Measurements from ENCODE around the gene TBC1D14.

The TBC1D14 gene

DNA sequence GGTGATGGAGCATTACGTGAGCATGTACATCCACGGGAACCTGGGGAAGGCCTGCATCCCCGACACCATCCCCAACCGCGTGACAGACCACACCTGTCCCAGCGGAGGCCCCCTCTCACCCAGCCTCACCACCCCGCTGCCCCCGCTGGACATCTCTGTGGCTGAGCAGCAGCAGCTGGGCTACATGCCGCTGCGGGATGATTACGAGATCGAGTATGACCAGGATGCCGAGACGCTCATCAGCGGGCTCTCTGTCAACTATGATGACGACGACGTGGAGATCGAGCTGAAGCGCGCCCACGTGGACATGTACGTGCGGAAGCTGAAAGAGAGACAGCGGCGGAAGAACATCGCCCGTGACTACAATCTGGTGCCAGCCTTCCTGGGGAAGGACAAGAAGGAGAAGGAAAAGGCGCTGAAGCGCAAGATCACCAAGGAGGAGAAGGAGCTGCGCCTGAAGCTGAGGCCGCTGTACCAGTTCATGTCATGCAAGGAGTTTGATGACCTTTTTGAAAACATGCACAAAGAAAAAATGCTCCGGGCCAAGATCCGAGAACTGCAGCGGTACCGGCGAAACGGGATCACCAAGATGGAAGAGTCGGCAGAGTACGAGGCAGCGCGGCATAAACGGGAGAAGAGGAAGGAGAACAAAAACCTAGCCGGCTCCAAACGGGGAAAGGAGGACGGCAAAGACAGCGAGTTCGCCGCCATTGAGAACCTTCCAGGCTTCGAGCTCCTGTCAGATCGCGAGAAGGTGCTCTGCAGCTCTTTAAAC lies 144.7 kb downstream of the TBC1D14 start:
- no peak for DNase-seq

DNA sequence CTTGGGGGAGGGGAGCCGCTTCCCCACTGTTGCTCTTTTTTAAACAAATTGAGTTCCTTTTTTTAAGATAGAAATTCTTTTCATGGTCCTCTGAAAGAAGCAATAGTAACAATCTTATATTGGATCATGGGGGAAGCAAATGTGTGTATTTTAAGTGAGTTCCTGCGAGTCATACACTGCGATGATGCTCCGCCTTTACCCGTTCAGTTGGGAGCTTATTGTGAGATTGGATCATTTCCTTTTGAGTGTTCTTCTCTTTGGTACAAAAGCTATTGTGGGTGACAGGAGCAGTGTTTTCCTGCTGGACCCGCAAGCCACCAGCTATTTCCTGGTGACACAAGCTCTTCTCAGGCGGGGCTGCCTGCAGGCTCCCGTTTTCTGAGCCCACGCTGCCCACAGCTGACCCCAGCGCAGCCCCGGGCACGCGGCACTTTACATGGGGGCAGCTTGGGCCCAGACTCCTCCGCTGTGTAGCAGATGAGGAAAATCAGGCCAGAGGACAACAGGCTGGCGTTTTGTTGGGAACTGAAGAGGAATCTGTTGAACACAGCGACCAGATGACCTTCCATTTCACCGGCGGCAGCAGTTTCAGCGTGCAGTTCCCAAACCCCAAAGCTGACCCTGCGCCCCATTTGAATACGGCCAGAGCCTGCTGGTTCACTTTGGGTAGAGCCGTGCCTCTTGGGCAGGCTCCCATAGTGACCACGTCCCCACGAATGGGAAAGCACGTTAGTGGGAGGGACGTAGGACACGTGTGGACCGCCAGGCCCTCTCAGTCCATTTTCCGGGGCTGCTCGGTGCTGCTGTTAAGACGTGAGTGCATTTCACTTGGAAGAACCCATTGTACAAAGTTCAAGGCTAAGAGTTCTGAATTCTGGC lies 145.7 kb downstream of the TBC1D14 start:
- DNase-seq: no peak

DNA sequence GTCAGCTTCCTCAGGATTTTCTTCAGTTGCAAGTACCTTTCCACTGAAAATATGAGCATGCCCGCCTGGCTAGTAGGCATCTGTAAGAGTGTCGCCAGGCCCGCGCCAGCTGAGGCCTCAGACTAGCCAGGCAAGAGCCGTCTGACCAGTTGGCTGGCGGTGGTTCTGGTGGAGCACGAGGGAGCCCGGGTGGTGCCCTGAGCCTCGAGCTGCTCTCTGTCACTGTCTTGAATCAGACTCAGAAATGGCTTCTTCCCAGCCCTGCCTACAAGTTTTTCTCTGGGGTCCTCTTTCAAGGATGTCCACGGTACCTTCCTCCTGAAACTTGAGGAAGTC lies 146.3 kb downstream of the TBC1D14 start:
- no peak for DNase-seq

DNA sequence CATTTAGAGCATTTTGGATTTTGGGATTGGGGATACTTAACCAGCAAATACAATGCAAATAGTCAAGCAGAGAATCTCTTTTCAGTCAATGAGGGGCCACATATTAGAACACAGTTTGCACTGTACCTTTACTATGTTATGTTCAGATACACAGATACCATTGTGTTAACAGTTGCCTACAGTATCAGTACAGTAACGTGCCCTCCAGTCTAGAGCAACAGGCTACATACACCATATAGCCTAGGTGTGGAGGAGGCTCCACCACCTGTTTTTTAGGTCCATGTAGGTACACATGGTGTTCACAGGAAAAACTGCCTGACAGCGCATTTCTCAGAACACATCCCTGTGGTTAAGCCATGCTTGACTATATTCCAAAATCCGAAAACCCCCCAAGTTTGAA lies 149.2 kb downstream of the TBC1D14 start:
- no peak for DNase-seq

GRCh38 chr4:7059662-7060061 lies 150.0 kb downstream of the TBC1D14 start:
- no peak for DNase-seq

DNA sequence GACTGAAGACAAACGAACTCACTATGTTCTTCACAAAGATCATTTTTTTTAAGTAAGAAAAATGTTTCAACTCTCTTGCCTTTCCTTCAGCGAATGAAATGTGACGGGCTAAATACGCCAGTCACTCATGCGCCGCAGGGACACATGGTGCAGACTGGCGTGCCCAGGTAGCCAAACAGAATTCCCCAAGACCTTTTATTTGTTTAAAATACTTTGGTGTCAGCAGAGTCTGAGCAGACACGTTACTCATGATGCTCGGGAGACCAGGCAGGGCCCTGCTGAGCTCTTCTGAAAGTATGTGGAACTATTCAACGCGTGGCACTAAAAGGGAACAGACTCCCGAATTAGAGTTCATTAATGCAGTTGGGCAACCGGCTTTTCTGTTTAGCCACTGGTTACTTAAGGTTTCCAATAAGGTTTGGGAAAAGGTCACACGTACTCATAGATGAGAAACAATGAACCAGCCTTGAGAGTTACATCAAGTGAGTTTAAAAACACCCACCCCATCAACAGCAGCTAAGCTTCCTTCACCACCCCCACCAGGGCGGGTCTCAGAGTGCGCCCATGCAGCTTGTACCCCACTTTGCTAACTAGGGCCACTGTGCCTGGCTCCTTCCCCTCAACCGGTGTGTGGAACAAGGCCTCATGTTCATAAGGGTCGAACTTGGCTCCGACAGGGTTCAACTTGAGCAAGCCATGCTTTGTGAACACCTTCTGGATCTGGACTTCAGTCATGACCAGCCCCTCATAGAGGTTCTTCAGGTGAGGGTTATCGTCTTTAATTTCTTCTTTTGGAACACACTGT lies 150.9 kb downstream of the TBC1D14 start:
- DNase-seq: no peak

DNA sequence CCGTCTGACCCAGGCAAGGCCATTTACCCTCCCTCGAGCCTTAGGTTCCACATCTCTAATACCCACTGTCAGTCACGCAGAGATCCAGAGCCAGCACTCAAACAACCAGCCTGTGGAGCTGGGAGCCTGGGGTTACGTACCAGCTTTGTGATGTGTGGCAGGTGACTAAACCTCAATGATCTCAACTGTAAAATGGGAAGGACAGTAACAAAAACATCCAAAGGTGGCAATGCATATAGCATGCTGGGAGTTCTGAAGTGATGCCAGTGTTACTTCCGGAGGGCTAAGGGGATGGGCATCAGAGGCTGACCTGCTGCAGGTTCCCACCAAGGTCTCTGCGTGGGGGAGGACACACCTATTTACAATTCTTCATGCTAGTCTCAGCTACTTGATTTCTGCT lies 152.2 kb downstream of the TBC1D14 start:
- DNase-seq: no peak

- DNase-seq: no peak
These were observed 153.2 kb downstream of the TBC1D14 start for GRCh38 chr4:7062816-7063215.

- DNase-seq: no peak
These were observed 153.7 kb downstream of the TBC1D14 start for GRCh38 chr4:7063362-7063761.

- no peak for DNase-seq
These were observed 156.4 kb downstream of the TBC1D14 start for GRCh38 chr4:7066006-7066405.

DNA sequence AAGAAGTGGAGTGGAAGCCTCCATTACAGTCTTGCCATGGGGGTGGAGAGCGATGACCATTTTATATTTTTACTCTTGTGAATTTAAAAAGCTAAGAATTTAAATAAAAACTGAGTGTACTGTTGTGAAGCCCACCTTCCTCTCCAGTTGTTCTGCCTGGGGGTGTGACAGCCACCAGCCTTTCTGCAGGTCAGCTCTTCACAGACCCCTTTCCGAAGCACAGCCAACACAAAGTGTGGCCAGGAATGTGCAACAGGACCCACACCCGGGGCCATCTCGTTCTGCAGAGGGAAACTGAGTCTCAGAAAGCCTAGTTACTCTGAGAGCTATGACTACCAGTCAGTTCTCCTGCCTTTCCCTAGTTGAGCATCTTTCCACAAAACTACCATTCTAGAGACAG lies 156.9 kb downstream of the TBC1D14 start:
- DNase-seq: no peak

- no peak for DNase-seq
These were observed 157.5 kb downstream of the TBC1D14 start for GRCh38 chr4:7067126-7067451.

DNA sequence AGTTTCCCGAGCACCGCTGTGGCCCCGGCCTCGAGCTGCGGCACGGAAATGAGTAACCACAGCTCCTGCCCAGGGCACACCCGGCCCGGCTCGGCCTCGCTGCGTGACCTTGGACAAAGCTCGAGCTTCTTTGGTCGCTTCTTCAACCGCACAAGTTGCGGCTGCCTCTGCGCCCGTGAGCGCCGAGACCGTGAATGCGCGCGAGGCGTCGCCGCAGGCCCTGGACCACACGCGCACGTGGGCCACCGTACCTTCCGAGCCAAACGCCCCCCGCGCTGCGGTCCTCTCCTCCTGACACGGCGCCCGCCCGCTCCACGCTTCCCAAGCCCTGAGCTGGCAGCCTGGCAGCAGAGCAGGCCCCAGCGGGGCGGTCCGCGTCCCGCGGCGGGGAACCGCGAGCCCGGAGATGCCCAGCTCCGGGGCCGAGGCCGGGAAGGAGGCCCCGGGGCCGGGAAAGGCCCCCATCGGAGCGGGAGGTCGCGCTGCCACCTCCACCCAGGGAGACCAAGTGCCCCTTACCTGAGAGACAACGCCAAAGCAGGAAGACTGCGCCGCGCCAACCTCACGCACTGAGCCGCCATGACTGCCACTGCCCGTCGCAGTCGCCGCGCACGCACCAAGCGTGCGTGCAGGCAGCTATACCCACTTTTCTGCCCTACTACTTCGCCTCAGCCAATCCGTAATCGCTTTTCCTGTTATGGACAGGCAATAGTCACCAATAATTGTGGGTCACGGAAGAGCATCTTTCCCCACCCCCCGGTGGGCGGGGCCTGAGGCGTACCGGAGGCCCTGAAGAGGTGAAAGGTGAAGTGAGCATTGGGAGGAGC lies 158.0 kb downstream of the TBC1D14 start, which contains the start of gene GRPEL1:
Gene GRPEL1, minus strand, starts transcription at position 613 of the 827 bp plus-strand sequence. Its CDS starts 32 bp downstream, at position 581.
- DNase-seq: peak in 55 of 56 donors; percentile 84 to 100 (median 98)

GRCh38 chr4:7068279-7068842 lies 158.7 kb downstream of the TBC1D14 start:
- DNase-seq: peak in 1 of 56 donors; percentile 46

- no peak for DNase-seq
These were observed 159.3 kb downstream of the TBC1D14 start for GRCh38 chr4:7068883-7069282.

- DNase-seq: peak in 52 of 56 donors; percentile 6 to 81 (median 50)
These were observed 161.3 kb downstream of the TBC1D14 start for GRCh38 chr4:7070729-7071511.

- no peak for DNase-seq
These were observed 163.4 kb downstream of the TBC1D14 start for GRCh38 chr4:7073059-7073458.

- DNase-seq: peak in 5 of 56 donors; percentile 4 to 39 (median 16)
These were observed 164.1 kb downstream of the TBC1D14 start for GRCh38 chr4:7073526-7074390.

- no peak for DNase-seq
These were observed 164.8 kb downstream of the TBC1D14 start for GRCh38 chr4:7074426-7074825.
